RKO (cell line): ENCODE measurements around the gene TCL1A.
"Not testable (repeated sequence)": the region's sequence is repeated elsewhere in the genome, so short reads cannot be mapped to it uniquely, and the experiment has no call there.

Experiments
- DNase-seq: peaks from one replicate; pipeline ENCODE4 v3.0.0-alpha.2; 2016; ENCODE audit warnings: low spot score

The TCL1A gene

GRCh38 chr14:95713596-95714371 lies at the start of gene TCL1A:
Gene TCL1A, minus strand, starts transcription at chr14:95714125. Its CDS starts 59 bp downstream, at chr14:95714066.
- no peak for DNase-seq

- not testable (repeated sequence) for DNase-seq
Observed at GRCh38 chr14:95763032-95763431, 49.1 kb upstream of the TCL1A start.

- DNase-seq: no peak
Observed at GRCh38 chr14:95761436-95761835, 47.5 kb upstream of the TCL1A start.

- DNase-seq: no peak
Observed at GRCh38 chr14:95760596-95760995, 46.7 kb upstream of the TCL1A start.

- no peak for DNase-seq
Observed at GRCh38 chr14:95759941-95760340, 46.0 kb upstream of the TCL1A start.

- DNase-seq: no peak
Observed at GRCh38 chr14:95758331-95758730, 44.4 kb upstream of the TCL1A start.

- no peak for DNase-seq
Observed at GRCh38 chr14:95756751-95757150, 42.8 kb upstream of the TCL1A start.

GRCh38 chr14:95756127-95756526 lies 42.2 kb upstream of the TCL1A start:
- no peak for DNase-seq

GRCh38 chr14:95741781-95742180 lies 27.9 kb upstream of the TCL1A start:
- no peak for DNase-seq

GRCh38 chr14:95741038-95741490 lies 27.1 kb upstream of the TCL1A start:
- DNase-seq: no peak

GRCh38 chr14:95739356-95739755 lies 25.4 kb upstream of the TCL1A start:
- peak; percentile 3 for DNase-seq

GRCh38 chr14:95733212-95733611 lies 19.3 kb upstream of the TCL1A start:
- DNase-seq: no peak

GRCh38 chr14:95730126-95730525 lies 16.2 kb upstream of the TCL1A start:
- no peak for DNase-seq

GRCh38 chr14:95729402-95730028 lies 15.6 kb upstream of the TCL1A start:
- not testable (repeated sequence) for DNase-seq

- no peak for DNase-seq
Observed at GRCh38 chr14:95727056-95727700, 13.3 kb upstream of the TCL1A start.

- DNase-seq: no peak
Observed at GRCh38 chr14:95725685-95726336, 11.9 kb upstream of the TCL1A start.

- DNase-seq: peak; percentile 4
Observed at GRCh38 chr14:95722525-95723190, 8.7 kb upstream of the TCL1A start.

GRCh38 chr14:95712398-95712797 lies 1.5 kb downstream of the TCL1A start:
- DNase-seq: no peak

GRCh38 chr14:95711476-95712176 lies 2.3 kb downstream of the TCL1A start:
- no peak for DNase-seq

- DNase-seq: no peak
Observed at GRCh38 chr14:95710106-95710505, 3.8 kb downstream of the TCL1A start.

- DNase-seq: no peak
Observed at GRCh38 chr14:95707327-95707726, 6.6 kb downstream of the TCL1A start.
